Fibroblast of villous mesenchyme (primary cell): ENCODE measurements around the gene PPIL4. TPM values are rescaled to one million over a fixed set of nuclear protein-coding genes. Genes with fewer than 3 reads are reported as not detected.

ENCODE experiments used
- DNase-seq: peaks from one replicate; pipeline ENCODE4 v3.0.0-alpha.2; 2010; ENCODE audit warnings: low read depth
- H3K4me3 ChIP-seq: 2 replicates; pipeline ENCODE4 v1.5.1; 2011; ENCODE audit warnings: low read depth, mild to moderate bottlenecking, low read length
- CTCF ChIP-seq: IDR thresholded peaks from 2 replicates; pipeline ENCODE4 v1.5.1; 2012; ENCODE audit warnings: low read depth, mild to moderate bottlenecking, low read length; ENCODE audit not compliant: insufficient read depth
- small RNA-seq: library from RNA; depleted of rRNA; stranded (forward); fragments of <200 nt; gene quantifications from one replicate; pipeline ENCODE3, GENCODE V24; 2012
- total RNA-seq: library from RNA; depleted of rRNA; stranded (reverse); fragments of >200 nt; gene quantifications from 2 replicates; pipeline ENCODE4 v1.2.3, GENCODE V29; 2012

The PPIL4 gene
- total RNA-seq, 1 donor = 40.6 TPM

DNA sequence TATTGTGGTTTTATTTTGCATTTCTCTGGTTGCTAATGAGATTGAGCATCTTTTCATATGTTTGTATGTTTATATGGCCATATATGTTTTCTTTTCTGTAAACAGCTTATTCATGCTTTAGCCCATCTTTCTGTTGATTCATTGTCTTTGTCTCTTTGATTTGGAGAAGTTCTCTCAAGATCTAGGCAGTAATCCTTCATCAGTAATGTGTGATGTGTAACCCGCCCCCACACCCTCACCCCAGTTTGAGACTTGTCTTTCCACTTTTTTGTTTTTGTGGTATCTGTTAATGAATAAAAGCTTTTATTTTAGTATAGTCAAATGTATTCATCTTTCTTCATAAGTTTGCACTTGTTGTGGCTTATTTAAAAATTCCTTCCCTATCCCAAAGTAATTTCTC is 87.0 kb downstream of the PPIL4 start:
- no peak overlapping the region for H3K4me3 ChIP-seq
- no peak for TF ChIP-seq CTCF
- no peak for DNase-seq

DNA sequence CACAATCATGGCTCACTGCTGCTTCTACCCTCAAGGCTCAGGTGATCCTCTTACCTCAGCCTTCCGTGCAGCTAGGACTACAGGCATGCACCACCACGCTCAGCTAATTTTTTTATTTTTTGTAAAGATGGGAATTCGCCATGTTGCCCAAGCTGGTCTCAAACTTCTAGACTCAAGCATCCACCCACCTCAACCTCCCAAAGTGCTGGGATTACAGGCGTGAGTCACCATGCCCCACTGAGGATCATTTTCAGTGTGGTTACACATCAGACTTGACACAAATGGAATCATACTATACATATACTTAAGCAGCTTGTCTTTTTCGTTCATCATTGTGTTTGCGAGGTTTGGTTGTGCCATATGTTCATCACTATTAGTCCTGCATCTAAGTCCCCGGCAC is 87.6 kb downstream of the PPIL4 start:
- no peak for DNase-seq
- H3K4me3 ChIP-seq = no peak overlapping the region
- TF ChIP-seq CTCF = no peak

GRCh38 chr6:149457316-149457884 is 88.4 kb downstream of the PPIL4 start:
- DNase-seq = peak; percentile 75
- H3K4me3 ChIP-seq = no peak overlapping the region
- no peak for TF ChIP-seq CTCF

- no peak for TF ChIP-seq CTCF
- H3K4me3 ChIP-seq = no peak overlapping the region
- no peak for DNase-seq
Measured at GRCh38 chr6:149456311-149457021, 89.4 kb downstream of the PPIL4 start.

- no peak overlapping the region for H3K4me3 ChIP-seq
- TF ChIP-seq CTCF = no peak
- DNase-seq = no peak
Measured at GRCh38 chr6:149455031-149455732, 90.7 kb downstream of the PPIL4 start.

Small RNA genes within 50 kb of the gene (small RNA-seq; reads per million reads assigned to genes)
- gene RF00410 = not detected
- gene RNU7-3P = 1.1 reads per million, percentile 19 among the genes with 10 or more reads in this experiment

Other genes with a start within 250 kb of the PPIL4 start
- gene TAB2, start 228.3 kb downstream of the PPIL4 start, total RNA-seq = 20.9 and 36.3 TPM in 2 replicates
- 2.6 TPM in 2 replicates for gene SUMO4, start 145.8 kb downstream of the PPIL4 start, total RNA-seq
- gene ZC3H12D, start 61.0 kb downstream of the PPIL4 start, total RNA-seq = under 0.01 TPM in 2 replicates
- gene GINM1, start 20.3 kb upstream of the PPIL4 start, total RNA-seq = 41.9 and 69.1 TPM in 2 replicates
- gene KATNA1, start 102.7 kb upstream of the PPIL4 start, total RNA-seq = 18.0 and 21.6 TPM in 2 replicates
- 20.6 and 25.9 TPM in 2 replicates for gene LATS1, start 172.1 kb upstream of the PPIL4 start, total RNA-seq
- gene NUP43, start 200.5 kb upstream of the PPIL4 start, total RNA-seq = 26.4 and 40.6 TPM in 2 replicates
- 112 and 126 TPM in 2 replicates for gene PCMT1, start 203.7 kb upstream of the PPIL4 start, total RNA-seq